Right cardiac atrium (tissue), 5 donors: ENCODE measurements around the gene PREX1. TPM values are rescaled to one million over a fixed set of nuclear protein-coding genes. Genes with fewer than 3 reads are reported as not detected.
A peak's percentile ranks its signal among the peaks of the same experiment; 100 is the strongest.
"Not testable (repeated sequence)": the region's sequence is repeated elsewhere in the genome, so short reads cannot be mapped to it uniquely, and the experiment has no call there.

Source experiments
- ATAC-seq, 2 donors: fragments of 200-7000 bp; cut with Tn5 transposase; one replicate each; pipeline versions ENCODE4 v1.8.0 to v1.9.1; 2020; ENCODE audit warnings: moderate library complexity in 2 of 2, mild to moderate bottlenecking in 1 of 2
- DNase-seq, 3 donors: peaks; one replicate each; pipeline ENCODE4 v3.0.0-alpha.2; 2020
- H3K27ac ChIP-seq: one replicate; pipeline ENCODE4 v1.5.1; 2013; ENCODE audit warnings: mild to moderate bottlenecking, low read length, control low read depth, moderate library complexity
- H3K27me3 ChIP-seq: one replicate; pipeline ENCODE4 v1.6.1; 2013; ENCODE audit not compliant: control insufficient read depth, insufficient read depth
- H3K4me1 ChIP-seq: one replicate; pipeline ENCODE4 v1.6.1; 2013; ENCODE audit warnings: low read length; ENCODE audit not compliant: control insufficient read depth, insufficient read depth
- H3K4me3 ChIP-seq: one replicate; pipeline ENCODE4 v1.5.1; 2013; ENCODE audit warnings: low read length, control low read depth
- H3K9me3 ChIP-seq: one replicate; pipeline ENCODE4 v1.6.1; 2013; ENCODE audit warnings: low read length; ENCODE audit not compliant: control insufficient read depth
- WGBS: extraction: QIAGEN DNeasy Blood & Tissue Kit; methylation state at CpG from one replicate; pipeline ENCODE4 v1.1.7; 2013; 5-methylcytosine and 5-hydroxymethylcytosine counted together
- intact Hi-C, 4 donors: fragments of 100-400 bp; cut with DNase I; formaldehyde crosslinking; loops; one replicate each; pipeline versions ENCODE4 v1.11.0 to v1.14.0; 2022 to 2023
- polyA plus RNA-seq: library from polyadenylated mRNA; stranded (reverse); fragments of 200-250 nt; gene quantifications from one replicate; pipeline ENCODE4 v1.2.3, GENCODE V29; 2013
- total RNA-seq, 4 donors: library from RNA; stranded (reverse); fragmentation: NEBNext Ultra II Directional; extraction: Animal tissue kit (Norgen Biotek cat#: 25700); gene quantifications; one replicate each; pipeline ENCODE4 v1.2.1, GENCODE V29; 2021
- donor health status: healthy with polysubstance abuse.
- donor health status: DM: no; HTN: yes; CAD: no.
- donor health status: DM: no; HTN: no; CAD: no.
- donor health status: DM: no; HTN: yes; CAD: no; lungs with severe emphysema.
- donor health status: DM: yes; HTN: yes; CAD: no.

Gene PREX1
- total and polyA plus RNA-seq, 5 donors, result 9.0 to 16.2 (median 13.9) TPM

GRCh38 chr20:48760403-48760983 is 67.3 kb downstream of the PREX1 start:
- Histone ChIP-seq H3K4me3 (no peak overlapping the region), H3K27ac (peak overlapping the region; percentile 65), H3K9me3 (no peaks in the 10 kb centered on the region), H3K27me3 (no peaks in the 10 kb centered on the region), H3K4me1 (peaks cover 6% of the 10 kb centered on the region)
- DNase-seq, result no peak
- peak; percentile 28 to 54 for ATAC-seq
- intact Hi-C loops, result no loop called here
- WGBS, result 55% methylated on average over 8 of the region's 8 CpGs

- Histone ChIP-seq H3K9me3 (peaks cover 2% of the 10 kb centered on the region), H3K4me3 (no peak overlapping the region), H3K27me3 (no peaks in the 10 kb centered on the region), H3K4me1 (peaks cover 6% of the 10 kb centered on the region), H3K27ac (peak overlapping the region; percentile 25)
- intact Hi-C loops, result no loop called here
- no peak for ATAC-seq
- DNase-seq, result no peak
- 92% methylated on average over 7 of the region's 7 CpGs for WGBS
Observed at GRCh38 chr20:48759631-48760245, 68.1 kb downstream of the PREX1 start.

GRCh38 chr20:48758206-48758820 is 69.5 kb downstream of the PREX1 start:
- intact Hi-C loops, result no loop called here
- no peak for DNase-seq
- Histone ChIP-seq H3K27me3 (no peaks in the 10 kb centered on the region), H3K27ac (no peak overlapping the region), H3K9me3 (peaks cover 2% of the 10 kb centered on the region), H3K4me1 (peaks cover 2% of the 10 kb centered on the region), H3K4me3 (no peak overlapping the region)
- no peak for ATAC-seq
- WGBS, result 85% methylated on average over 16 of the region's 16 CpGs

DNA sequence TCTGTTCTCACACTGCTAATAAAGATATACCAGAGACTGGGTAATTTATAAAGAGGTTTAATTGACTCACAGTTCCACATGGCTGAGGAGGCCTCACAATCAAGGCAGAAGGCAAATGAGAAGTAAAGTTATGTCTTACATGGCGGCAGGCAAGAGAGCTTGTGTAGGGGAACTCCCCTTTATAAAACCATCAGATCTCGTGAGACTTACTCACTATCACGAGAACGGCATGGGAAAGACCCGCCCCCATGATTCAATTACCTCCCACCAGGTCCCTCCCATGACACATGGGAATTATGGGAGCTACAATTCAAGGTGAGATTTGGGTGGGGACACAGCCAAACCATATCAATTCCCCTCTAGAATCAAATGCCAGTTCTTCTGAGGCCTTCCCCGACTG is 71.0 kb downstream of the PREX1 start:
- intact Hi-C loops, H3K9me3 ChIP-seq, H3K27ac ChIP-seq, H3K4me1 ChIP-seq, H3K27me3 ChIP-seq, DNase-seq, H3K4me3 ChIP-seq, ATAC-seq: not testable (repeated sequence)
- WGBS, result 92% methylated on average over 6 of the region's 6 CpGs

DNA sequence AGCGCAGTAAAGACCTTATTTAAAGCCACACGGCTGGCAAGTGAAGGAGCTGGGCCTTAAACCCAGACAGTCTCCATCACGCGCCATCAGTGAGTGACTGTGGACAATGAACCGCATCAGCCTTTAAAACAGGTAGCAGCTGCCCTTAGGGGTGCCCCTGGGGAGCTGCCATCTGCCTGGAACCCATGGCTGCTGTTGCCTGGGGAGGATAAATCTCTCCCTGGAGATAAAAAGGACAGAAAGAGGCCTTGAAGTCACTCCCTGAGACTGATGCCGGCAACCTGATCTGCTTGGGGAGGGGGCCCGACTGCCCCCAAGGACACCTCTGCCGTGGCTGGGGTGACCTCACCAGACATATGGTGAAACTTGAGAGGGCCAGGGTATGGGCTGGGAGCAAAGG is 73.5 kb downstream of the PREX1 start:
- ATAC-seq, result no peak
- intact Hi-C loops, result no loop called here
- DNase-seq, result no peak
- Histone ChIP-seq H3K4me1 (peaks cover 4% of the 10 kb centered on the region), H3K27ac (no peak overlapping the region), H3K4me3 (no peak overlapping the region), H3K9me3 (peaks cover 2% of the 10 kb centered on the region), H3K27me3 (no peaks in the 10 kb centered on the region)
- 80% methylated on average over 8 of the region's 8 CpGs for WGBS

GRCh38 chr20:48752963-48753362 is 74.8 kb downstream of the PREX1 start:
- Histone ChIP-seq H3K27ac (no peak overlapping the region), H3K27me3 (no peaks in the 10 kb centered on the region), H3K4me1 (peaks cover 3% of the 10 kb centered on the region), H3K9me3 (peaks cover 2% of the 10 kb centered on the region), H3K4me3 (no peak overlapping the region)
- DNase-seq (no peak), ATAC-seq (no peak)
- WGBS, result 89% methylated on average over 6 of the region's 6 CpGs
- intact Hi-C loops, result no loop called here

GRCh38 chr20:48751871-48752270 is 75.9 kb downstream of the PREX1 start:
- ATAC-seq (no peak), DNase-seq (no peak)
- intact Hi-C loops, result no loop called here
- Histone ChIP-seq H3K27ac (peak overlapping the region; percentile 77), H3K27me3 (no peaks in the 10 kb centered on the region), H3K9me3 (peaks cover 2% of the 10 kb centered on the region), H3K4me1 (peaks cover 3% of the 10 kb centered on the region), H3K4me3 (no peak overlapping the region)
- 65% methylated on average over 4 of the region's 4 CpGs for WGBS

DNA sequence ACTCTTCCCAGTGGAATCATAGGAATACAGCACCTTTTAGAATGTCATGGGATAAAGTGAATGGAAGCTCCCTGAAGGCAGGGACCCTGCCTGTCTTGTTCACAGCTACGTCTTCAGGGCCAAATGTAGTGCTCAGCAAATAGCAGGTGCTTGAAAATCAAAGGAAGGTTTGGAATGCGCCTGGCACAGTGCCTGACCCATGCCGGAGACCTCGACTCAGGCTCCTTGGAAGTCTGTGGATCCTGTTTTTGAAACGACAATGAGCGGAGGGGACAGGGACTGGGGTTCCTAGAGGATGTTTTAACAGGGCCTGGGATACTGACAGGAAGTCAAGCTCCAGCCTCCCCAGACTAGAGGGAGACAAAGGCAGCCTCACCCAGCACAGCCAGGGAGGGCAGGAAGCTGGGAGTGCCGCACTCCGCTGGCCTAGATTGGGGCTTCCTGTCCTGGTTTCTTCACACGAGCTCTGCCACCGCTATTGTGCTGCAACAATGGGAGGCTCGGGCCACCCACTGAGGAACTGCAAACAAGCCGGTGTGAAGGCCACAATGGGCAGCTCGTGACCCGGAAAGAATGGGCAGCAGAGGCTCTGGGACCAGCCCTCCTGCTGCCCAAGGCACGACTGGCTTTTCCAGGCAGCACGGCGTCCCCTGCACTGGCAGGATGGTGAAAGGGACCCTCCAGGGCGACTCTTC is 76.7 kb downstream of the PREX1 start:
- DNase-seq, result peak; percentile 76 to 87 (median 82)
- intact Hi-C loops, result no loop called here
- ATAC-seq, result peak; percentile 86 to 96
- Histone ChIP-seq H3K27ac (peak overlapping the region; percentile 77), H3K4me1 (peaks cover 3% of the 10 kb centered on the region), H3K4me3 (no peak overlapping the region), H3K27me3 (no peaks in the 10 kb centered on the region), H3K9me3 (peaks cover 2% of the 10 kb centered on the region)
- 45% methylated on average over 18 of the region's 18 CpGs for WGBS

DNA sequence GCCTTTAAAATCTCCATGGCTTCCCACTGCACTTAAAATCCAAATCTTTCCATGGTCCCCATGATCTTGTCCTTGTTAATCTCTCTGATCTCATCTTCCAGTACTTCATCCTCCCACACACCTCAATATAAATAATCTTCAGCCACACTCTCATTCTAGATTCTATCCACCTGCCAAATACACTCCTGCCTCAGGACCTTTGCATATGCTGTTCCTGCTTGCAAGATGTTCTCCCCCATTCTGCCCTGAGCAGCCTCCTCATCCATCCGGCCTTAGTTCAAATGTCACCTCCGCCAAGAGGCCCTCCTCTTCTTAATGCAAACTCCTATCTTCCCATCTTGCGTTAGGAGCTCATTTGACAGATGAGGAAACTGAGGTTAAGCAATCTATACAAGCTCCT is 77.4 kb downstream of the PREX1 start:
- H3K9me3 ChIP-seq, result peaks cover 1% of the 10 kb centered on the region
- no peaks in the 10 kb centered on the region for H3K27me3 ChIP-seq
- DNase-seq (no peak), ATAC-seq (no peak)
- no peak overlapping the region for H3K4me3 ChIP-seq
- H3K27ac ChIP-seq, result no peak overlapping the region
- intact Hi-C loops, result no loop called here
- peaks cover 3% of the 10 kb centered on the region for H3K4me1 ChIP-seq
- WGBS, result 97% methylated on average over 3 of the region's 3 CpGs

- Histone ChIP-seq H3K4me3 (no peak overlapping the region), H3K27ac (no peak overlapping the region), H3K9me3 (no peaks in the 10 kb centered on the region), H3K27me3 (no peaks in the 10 kb centered on the region), H3K4me1 (peaks cover 3% of the 10 kb centered on the region)
- intact Hi-C loops, result no loop called here
- 84% methylated on average over 10 of the region's 10 CpGs for WGBS
- no peak for ATAC-seq
- DNase-seq, result no peak
Observed at GRCh38 chr20:48749437-48749836, 78.4 kb downstream of the PREX1 start.

- H3K27me3 ChIP-seq, result no peaks in the 10 kb centered on the region
- intact Hi-C loops, result no loop called here
- no peak overlapping the region for H3K27ac ChIP-seq
- ATAC-seq (no peak), DNase-seq (no peak)
- H3K4me3 ChIP-seq, result no peak overlapping the region
- H3K4me1 ChIP-seq, result peaks cover 3% of the 10 kb centered on the region
- H3K9me3 ChIP-seq, result no peaks in the 10 kb centered on the region
- 85% methylated on average over 8 of the region's 8 CpGs for WGBS
Observed at GRCh38 chr20:48748556-48748955, 79.2 kb downstream of the PREX1 start.
